22Rv1 (cell line): ENCODE measurements around the gene PLCB3.

Experiments used
- H3K27ac ChIP-seq: fragments of 450-650 bp; 2 replicates; pipeline ENCODE4 v1.5.1; 2017
- ZFX ChIP-seq: fragments of 450-650 bp; IDR thresholded peaks from 2 replicates; pipeline ENCODE4 v1.6.1; 2017; ENCODE audit warnings: antibody characterized with exemption, borderline replicate concordance
- TF ChIP-seq, protein P1 (sequence below): fragments of 450-650 bp; IDR thresholded peaks from 2 replicates; pipeline ENCODE4 v1.5.1; 2017; ENCODE audit warnings: mild to moderate bottlenecking

The PLCB3 gene

DNA sequence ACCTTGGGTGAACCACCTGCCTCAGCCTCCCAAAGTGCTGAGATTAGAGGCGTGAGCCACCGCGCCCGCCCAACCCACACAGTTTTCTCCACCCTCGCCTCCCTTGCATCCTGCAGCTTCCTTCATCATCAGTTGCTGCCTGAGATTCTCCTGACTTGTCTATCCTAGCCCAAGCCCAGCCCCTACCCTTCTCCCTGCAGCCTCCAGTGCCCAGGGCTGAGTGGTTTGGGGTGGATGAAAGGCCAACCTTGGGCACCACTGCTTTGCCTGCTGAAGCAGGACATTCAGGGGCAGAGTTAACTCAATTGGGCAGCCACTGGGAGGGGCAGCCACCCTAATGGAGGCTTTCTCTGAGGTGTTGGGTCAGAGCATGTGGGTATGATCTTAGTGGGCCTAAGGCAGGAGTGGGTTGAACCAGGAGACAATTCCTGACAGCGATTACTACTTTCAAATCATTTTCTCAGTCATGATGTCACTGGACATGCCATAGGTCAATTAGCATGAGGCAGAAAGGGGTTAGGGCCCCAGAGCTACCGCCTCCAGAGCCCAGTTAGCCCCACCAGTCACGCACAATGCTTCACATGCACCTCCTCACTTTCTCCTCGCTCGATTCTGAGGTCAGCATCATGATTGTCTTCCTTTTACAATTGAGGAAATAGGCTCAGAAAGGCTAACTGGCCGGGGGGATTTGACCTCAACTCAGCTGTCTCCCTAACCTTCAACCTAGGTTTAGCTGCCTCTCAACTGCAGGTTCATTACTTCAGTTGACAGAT lies 11.5 kb upstream of the PLCB3 start:
- peak overlapping the region; percentile 97 for H3K27ac ChIP-seq
- TF ChIP-seq, protein P1, sequence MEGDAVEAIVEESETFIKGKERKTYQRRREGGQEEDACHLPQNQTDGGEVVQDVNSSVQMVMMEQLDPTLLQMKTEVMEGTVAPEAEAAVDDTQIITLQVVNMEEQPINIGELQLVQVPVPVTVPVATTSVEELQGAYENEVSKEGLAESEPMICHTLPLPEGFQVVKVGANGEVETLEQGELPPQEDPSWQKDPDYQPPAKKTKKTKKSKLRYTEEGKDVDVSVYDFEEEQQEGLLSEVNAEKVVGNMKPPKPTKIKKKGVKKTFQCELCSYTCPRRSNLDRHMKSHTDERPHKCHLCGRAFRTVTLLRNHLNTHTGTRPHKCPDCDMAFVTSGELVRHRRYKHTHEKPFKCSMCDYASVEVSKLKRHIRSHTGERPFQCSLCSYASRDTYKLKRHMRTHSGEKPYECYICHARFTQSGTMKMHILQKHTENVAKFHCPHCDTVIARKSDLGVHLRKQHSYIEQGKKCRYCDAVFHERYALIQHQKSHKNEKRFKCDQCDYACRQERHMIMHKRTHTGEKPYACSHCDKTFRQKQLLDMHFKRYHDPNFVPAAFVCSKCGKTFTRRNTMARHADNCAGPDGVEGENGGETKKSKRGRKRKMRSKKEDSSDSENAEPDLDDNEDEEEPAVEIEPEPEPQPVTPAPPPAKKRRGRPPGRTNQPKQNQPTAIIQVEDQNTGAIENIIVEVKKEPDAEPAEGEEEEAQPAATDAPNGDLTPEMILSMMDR = no peak
- no peak for TF ChIP-seq ZFX

DNA sequence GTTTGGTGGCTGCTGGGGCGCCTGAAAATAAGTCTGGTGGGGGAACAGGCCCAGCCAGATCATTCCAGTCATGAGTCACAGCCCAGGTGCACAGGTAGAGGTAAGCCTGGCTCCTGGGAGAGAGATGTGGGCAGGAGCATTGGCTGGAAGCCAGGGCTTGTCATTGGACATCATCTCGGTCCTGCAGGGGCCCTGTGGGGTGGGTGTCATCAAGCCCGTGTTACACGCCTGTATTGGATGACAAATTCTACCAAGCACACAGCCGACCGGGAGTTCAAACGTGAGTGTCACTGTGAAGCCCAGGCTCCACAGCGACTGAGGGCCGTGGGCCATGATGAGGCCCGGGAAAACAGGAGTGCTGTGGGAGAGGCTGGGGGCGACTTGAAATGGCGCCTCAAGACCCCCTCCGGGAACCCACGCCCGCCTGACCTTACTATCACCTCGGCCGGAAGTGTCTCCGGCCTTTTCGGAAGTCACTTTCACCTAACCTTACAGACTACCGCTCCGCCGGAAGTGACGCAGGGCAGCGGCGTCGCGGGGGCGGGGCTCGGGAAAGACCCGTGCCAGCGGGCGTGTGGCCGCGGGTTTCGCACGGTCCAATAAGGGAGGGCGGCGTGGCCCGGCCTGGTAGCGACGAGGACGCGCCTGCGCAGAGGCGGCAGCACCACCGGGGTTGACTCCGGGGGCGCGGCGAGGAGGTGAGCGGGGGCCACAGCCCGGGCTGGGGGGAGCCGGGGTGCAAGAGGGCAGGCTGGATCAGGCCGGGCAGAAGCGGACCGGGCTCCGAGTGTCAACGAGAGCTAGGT lies 10.7 kb upstream of the PLCB3 start, which contains the start of gene FKBP2:
Gene FKBP2 (plus strand): TSS at position 661 of the 806 bp plus-strand sequence. CDS start 1,293 bp downstream, outside the sequence.
- TF ChIP-seq, protein P1 = no peak
- TF ChIP-seq ZFX = no peak
- H3K27ac ChIP-seq = peak within 1 kb of the TSS; percentile 97

GRCh38 chr11:64241241-64241490 lies 10.2 kb upstream of the PLCB3 start:
- no peak for TF ChIP-seq ZFX
- TF ChIP-seq, protein P1 = no peak
- H3K27ac ChIP-seq = peak overlapping the region; percentile 97

- TF ChIP-seq, protein P1 = no peak
- TF ChIP-seq ZFX = no peak
- peak overlapping the region; percentile 97 for H3K27ac ChIP-seq
These were observed 9.6 kb upstream of the PLCB3 start for GRCh38 chr11:64241491-64242374.

- H3K27ac ChIP-seq = peak overlapping the region; percentile 97
- TF ChIP-seq, protein P1 = no peak
- TF ChIP-seq ZFX = no peak
These were observed 8.0 kb upstream of the PLCB3 start for GRCh38 chr11:64243236-64243854.

DNA sequence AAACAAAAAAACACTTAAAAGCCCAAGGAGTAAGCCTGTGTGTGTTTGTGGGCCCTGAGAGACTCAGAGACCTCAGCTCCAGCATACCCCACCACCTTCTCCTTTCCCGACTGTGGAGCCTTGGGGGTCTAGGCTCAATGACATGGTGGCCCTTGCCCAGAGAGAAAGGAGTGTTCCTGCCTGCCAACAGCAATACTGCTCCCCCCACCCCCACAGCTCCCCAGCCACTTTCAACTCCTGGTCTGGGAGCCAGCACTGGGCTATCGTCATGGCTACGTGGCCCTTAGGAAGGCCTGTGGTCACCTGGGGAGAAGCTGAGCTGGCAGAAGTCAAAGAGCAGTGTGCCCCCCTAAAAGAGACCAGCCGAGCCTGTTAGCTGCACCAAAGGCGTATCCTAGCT lies 7.2 kb upstream of the PLCB3 start:
- H3K27ac ChIP-seq = peak overlapping the region; percentile 97
- TF ChIP-seq, protein P1 = no peak
- no peak for TF ChIP-seq ZFX
